ENCODE data around the gene TRMT6.

- no peak for TF ChIP-seq POLR2AphosphoS5 (IDR thresholded peaks at IDR 0.05)
- TF ChIP-seq CTCF (IDR thresholded peaks at IDR 0.05) = no peak
Observed at GRCh38 chr20:5975778-5976177, 25.4 kb upstream of the TRMT6 start.
